Endothelial cell of umbilical vein (primary cell): ENCODE results near the gene CBS. TPM values are rescaled to one million over a fixed set of nuclear protein-coding genes. Genes with fewer than 3 reads are reported as not detected.

Source experiments
- BruUV-seq: library from RNA; stranded (reverse); fragments of 400-500 nt; replicated peaks from 2 replicates; lab custom pipeline; 2021; lab: Mats Ljungman, UMichigan
- CTCF ChIA-PET: fragments of 300-600, 350-600 bp; sonication (Branson Sonifier 250); formaldehyde crosslinking; loops from one replicate; lab custom pipeline; 2021; ENCODE audit warnings: antibody characterized with exemption, inconsistent platforms; lab: Charles Lee
- POLR2A ChIA-PET: fragments of 300-600, 350-600 bp; sonication (Branson Sonifier 250); formaldehyde crosslinking; loops from one replicate; lab custom pipeline; 2021; ENCODE audit warnings: antibody characterized with exemption, inconsistent platforms; lab: Charles Lee
- DNase-seq: peaks from one replicate; pipeline ENCODE4 v3.0.0-alpha.2; 2011; ENCODE audit warnings: low read depth, low spot score
- FAIRE-seq: peaks from 2 replicates; lab custom pipeline; 2011; peaks lifted over from hg19 to GRCh38; lab: Jason Lieb, UNC
- H2AFZ ChIP-seq: 2 replicates; pipeline ENCODE4 v1.6.0; 2012; ENCODE audit warnings: low read depth, low read length, control low read depth, inconsistent platforms
- H3K27ac ChIP-seq: 2 replicates; pipeline ENCODE4 v1.5.1; 2011; ENCODE audit warnings: low read depth, mild to moderate bottlenecking, control low read depth, low read length, moderate library complexity; ENCODE audit not compliant: insufficient read depth
- H3K27me3 ChIP-seq, 2 experiments: 2 replicates each; pipeline versions ENCODE4 v1.6.0 to v1.6.1; 2011; ENCODE audit warnings: low read length in 2 of 2, mixed read lengths in 1 of 2; ENCODE audit not compliant: control insufficient read depth in 2 of 2, insufficient read depth in 2 of 2
- H3K36me3 ChIP-seq, 2 experiments: 2 replicates in 1 of 2; 3 replicates in 1 of 2; pipeline ENCODE4 v1.5.1; 2011; ENCODE audit warnings: low read length in 2 of 2, mild to moderate bottlenecking in 1 of 2, moderate library complexity in 1 of 2; ENCODE audit not compliant: control insufficient read depth in 2 of 2, insufficient read depth in 2 of 2; ENCODE audit errors: extremely low read depth in 1 of 2
- H3K4me1 ChIP-seq: 3 replicates; pipeline ENCODE4 v1.5.1; 2011; ENCODE audit warnings: mild to moderate bottlenecking, low read length; ENCODE audit not compliant: control insufficient read depth, insufficient read depth; ENCODE audit errors: extremely low read depth
- H3K4me2 ChIP-seq: 2 replicates; pipeline ENCODE4 v1.6.1; 2011; ENCODE audit warnings: low read length, control low read depth, mixed read lengths; ENCODE audit not compliant: insufficient read depth
- H3K4me3 ChIP-seq, 3 experiments: fragments of 200-600 bp in 1 of 3; sonication (generic), shearing (Covaris generic) in 1 of 3; replicated peaks in 1 of 3; 2 replicates each; pipeline ENCODE4 v1.5.1; 2011 to 2016; ENCODE audit warnings: control low read depth in 3 of 3, low read length in 3 of 3, mild to moderate bottlenecking in 2 of 3, inconsistent platforms in 1 of 3, low read depth in 1 of 3, moderate library complexity in 1 of 3; ENCODE audit not compliant: insufficient read depth in 1 of 3
- H3K79me2 ChIP-seq: 2 replicates; pipeline ENCODE4 v1.6.0; 2012; ENCODE audit warnings: low read length, inconsistent platforms; ENCODE audit not compliant: control insufficient read depth, insufficient read depth
- H3K9ac ChIP-seq: replicated peaks from 2 replicates; pipeline ENCODE3; 2011; ENCODE audit warnings: low read length, control low read depth; ENCODE audit not compliant: insufficient read depth; ENCODE audit errors: extremely low read depth
- H3K9me1 ChIP-seq: replicated peaks from 3 replicates; pipeline ENCODE4 v1.6.0; 2011; ENCODE audit warnings: mild to moderate bottlenecking, low read length; ENCODE audit not compliant: control insufficient read depth, insufficient read depth; ENCODE audit errors: extremely low read depth
- H3K9me3 ChIP-seq: replicated peaks from 2 replicates; pipeline ENCODE4 v1.5.1; 2012; ENCODE audit warnings: low read length, inconsistent platforms; ENCODE audit not compliant: control insufficient read depth, insufficient read depth
- H4K20me1 ChIP-seq: replicated peaks from 2 replicates; pipeline ENCODE3; 2011; ENCODE audit warnings: mild to moderate bottlenecking, low read length; ENCODE audit not compliant: control insufficient read depth, insufficient read depth; ENCODE audit errors: extremely low read depth
- EZH2 ChIP-seq: IDR thresholded peaks from 2 replicates; pipeline ENCODE4 v1.6.1; 2012; ENCODE audit warnings: borderline replicate concordance, low read depth, mild to moderate bottlenecking, moderate library complexity, low read length, inconsistent platforms; ENCODE audit not compliant: severe bottlenecking
- GATA2 ChIP-seq: IDR thresholded peaks from 2 replicates; pipeline ENCODE4 v1.7.0; 2011; ENCODE audit warnings: low read depth, mild to moderate bottlenecking, moderate library complexity, mixed read lengths, low read length; ENCODE audit not compliant: insufficient read length, insufficient read depth
- JUN ChIP-seq: IDR thresholded peaks from 2 replicates; pipeline ENCODE4 v1.6.1; 2011; ENCODE audit warnings: borderline replicate concordance, low read depth; ENCODE audit not compliant: insufficient read length, insufficient read depth
- MYC ChIP-seq: IDR thresholded peaks from one replicate; pipeline ENCODE4 v1.6.1; 2011; ENCODE audit warnings: mild to moderate bottlenecking, low read depth, low read length
- POLR2A ChIP-seq: IDR thresholded peaks from 2 replicates; pipeline ENCODE4 v1.6.1; 2012; ENCODE audit warnings: low read depth, mild to moderate bottlenecking, control low read depth, low read length
- POLR2AphosphoS5 ChIP-seq: IDR thresholded peaks from 2 replicates; pipeline ENCODE4 v1.6.1; 2012; ENCODE audit warnings: low read depth, mild to moderate bottlenecking, control low read depth, low read length, moderate library complexity; ENCODE audit not compliant: insufficient read depth
- dilution Hi-C: fragments of 300-500 bp; cut with MboI; formaldehyde crosslinking; loops from one replicate; pipeline ENCODE4 v1.15.0; 2019; ENCODE audit warnings: low sequenced_read_pairs; ENCODE audit not compliant: extremely low pct_ligation_motif_present
- intact Hi-C: fragments of 100-400 bp; cut with micrococcal nuclease; formaldehyde crosslinking; loops from one replicate; pipeline ENCODE4 v1.10.0; 2022
- polyA plus RNA-seq, 4 experiments: library from polyadenylated mRNA; depleted of rRNA in 3 of 4; stranded (reverse) in 3 of 4; unstranded in 1 of 4; fragments of >200 nt; gene quantifications; 2 replicates each; pipeline versions ENCODE4 v1.2.1 to v1.2.3, GENCODE V29; 2011 to 2012; ENCODE audit warnings: missing spikeins in 1 of 4
- total RNA-seq: library from RNA; stranded (reverse); gene quantifications from 2 replicates; pipeline ENCODE4 v1.2.3, GENCODE V29; 2021
- TF ChIP-seq, protein P1 (sequence below), 2 donors: IDR thresholded peaks; 1 replicate in 1 of 2; 2 replicates in 1 of 2; pipeline ENCODE4 v1.5.1; 2011; ENCODE audit warnings: low read length in 2 of 2, mild to moderate bottlenecking in 2 of 2, moderate library complexity in 2 of 2, control low read depth in 1 of 2, inconsistent platforms in 1 of 2, low read depth in 1 of 2; ENCODE audit not compliant: insufficient read depth in 1 of 2; ENCODE audit errors: extremely low read depth in 1 of 2
- TF ChIP-seq, protein P2 (sequence below): IDR thresholded peaks from 2 replicates; pipeline ENCODE4 v1.6.1; 2011; ENCODE audit not compliant: insufficient read depth, insufficient read length

The CBS gene
- total and polyA plus RNA-seq, 2 donors (not counting 3 experiments of a cell fraction or from before 2014, with no cell fraction given), result 22.0 to 92.9 TPM

DNA sequence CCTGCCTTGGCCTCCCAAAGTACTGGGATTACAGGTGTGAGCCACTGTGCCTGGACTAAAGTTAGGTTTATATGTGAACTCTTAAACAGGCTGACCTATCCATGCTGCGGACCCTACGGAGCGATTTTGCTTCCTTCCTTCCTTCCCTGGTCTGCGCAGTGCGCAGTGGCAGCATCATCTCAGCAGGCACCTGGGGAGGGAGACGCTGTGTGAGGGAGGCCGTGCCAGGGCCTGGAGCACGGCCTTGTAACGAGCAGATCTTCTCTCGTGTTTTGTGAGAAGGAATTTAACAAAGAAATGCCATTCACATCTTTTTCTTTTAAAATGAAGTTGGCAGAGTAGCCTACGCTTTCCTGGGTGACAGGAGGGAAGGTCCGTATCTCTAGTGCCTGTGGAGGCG lies 55.5 kb downstream of the CBS start:
- CTCF ChIA-PET, result no interaction called here
- Histone ChIP-seq H3K27me3 (no peaks in the 10 kb centered on the region), H3K36me3 (peaks cover 0 to 11% of the 10 kb centered on the region in 2 experiments), H3K4me1 (no peaks in the 10 kb centered on the region), H3K27ac (no peak overlapping the region), H2AFZ (no peak overlapping the region), H3K4me2 (no peak overlapping the region), H3K4me3 (no peak overlapping the region), H3K9me1 (no peaks in the 10 kb centered on the region), H3K79me2 (no peaks in the 10 kb centered on the region), H4K20me1 (no peaks in the 10 kb centered on the region), H3K9ac (no peak overlapping the region), H3K9me3 (no peaks in the 10 kb centered on the region)
- intact Hi-C loops, result no loop called here
- FAIRE-seq (no peak), DNase-seq (no peak)
- dilution Hi-C loops, result no loop called here
- POLR2A ChIA-PET, result no interaction called here
- no TSS peak for BruUV-seq
- TF ChIP-seq MYC, result no peak

DNA sequence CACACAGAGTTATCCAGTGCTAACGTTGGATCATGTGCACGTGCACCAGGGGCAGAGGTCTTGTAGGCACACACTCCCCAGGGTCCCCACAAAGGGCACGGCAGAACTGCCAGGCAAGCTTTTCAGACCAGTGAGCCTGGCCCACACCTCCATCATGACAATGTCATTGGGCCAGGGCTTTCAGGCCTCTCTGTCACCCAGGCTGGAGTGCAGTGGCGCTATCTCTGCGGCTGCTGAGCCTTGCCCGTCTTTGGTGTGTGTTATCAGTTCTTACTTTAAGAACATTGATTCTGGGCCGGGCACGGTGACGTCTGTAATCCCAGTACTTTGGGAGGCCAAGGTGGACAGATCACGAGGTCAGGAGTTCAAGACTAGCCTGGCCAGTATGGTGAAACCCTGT lies 57.1 kb downstream of the CBS start:
- CTCF ChIA-PET, result no interaction called here
- Histone ChIP-seq H3K36me3 (peaks cover 0 to 11% of the 10 kb centered on the region in 2 experiments), H3K79me2 (no peaks in the 10 kb centered on the region), H3K27ac (no peak overlapping the region), H3K4me1 (no peaks in the 10 kb centered on the region), H3K9me1 (no peaks in the 10 kb centered on the region), H2AFZ (no peak overlapping the region), H3K9me3 (no peaks in the 10 kb centered on the region), H3K9ac (no peak overlapping the region), H3K4me3 (no peak overlapping the region), H4K20me1 (no peaks in the 10 kb centered on the region), H3K4me2 (no peak overlapping the region), H3K27me3 (no peaks in the 10 kb centered on the region)
- POLR2A ChIA-PET, result no interaction called here
- no TSS peak for BruUV-seq
- dilution Hi-C loops, result no loop called here
- intact Hi-C loops, result no loop called here
- FAIRE-seq, result no peak
- TF ChIP-seq, protein P1, sequence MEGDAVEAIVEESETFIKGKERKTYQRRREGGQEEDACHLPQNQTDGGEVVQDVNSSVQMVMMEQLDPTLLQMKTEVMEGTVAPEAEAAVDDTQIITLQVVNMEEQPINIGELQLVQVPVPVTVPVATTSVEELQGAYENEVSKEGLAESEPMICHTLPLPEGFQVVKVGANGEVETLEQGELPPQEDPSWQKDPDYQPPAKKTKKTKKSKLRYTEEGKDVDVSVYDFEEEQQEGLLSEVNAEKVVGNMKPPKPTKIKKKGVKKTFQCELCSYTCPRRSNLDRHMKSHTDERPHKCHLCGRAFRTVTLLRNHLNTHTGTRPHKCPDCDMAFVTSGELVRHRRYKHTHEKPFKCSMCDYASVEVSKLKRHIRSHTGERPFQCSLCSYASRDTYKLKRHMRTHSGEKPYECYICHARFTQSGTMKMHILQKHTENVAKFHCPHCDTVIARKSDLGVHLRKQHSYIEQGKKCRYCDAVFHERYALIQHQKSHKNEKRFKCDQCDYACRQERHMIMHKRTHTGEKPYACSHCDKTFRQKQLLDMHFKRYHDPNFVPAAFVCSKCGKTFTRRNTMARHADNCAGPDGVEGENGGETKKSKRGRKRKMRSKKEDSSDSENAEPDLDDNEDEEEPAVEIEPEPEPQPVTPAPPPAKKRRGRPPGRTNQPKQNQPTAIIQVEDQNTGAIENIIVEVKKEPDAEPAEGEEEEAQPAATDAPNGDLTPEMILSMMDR (IDR thresholded peaks at IDR 0.05; ENCODE audit: extremely low read depth in 1 of 2, insufficient read depth in 1 of 2, low read depth in 1 of 2, low read length in 2 of 2), result no peak
- TF ChIP-seq GATA2 (no peak), JUN (no peak), POLR2A (no peak), POLR2AphosphoS5 (no peak), MYC (no peak), EZH2 (no peak)
- TF ChIP-seq, protein P2, sequence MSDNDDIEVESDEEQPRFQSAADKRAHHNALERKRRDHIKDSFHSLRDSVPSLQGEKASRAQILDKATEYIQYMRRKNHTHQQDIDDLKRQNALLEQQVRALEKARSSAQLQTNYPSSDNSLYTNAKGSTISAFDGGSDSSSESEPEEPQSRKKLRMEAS, result no peak
- DNase-seq, result no peak
